AG08395 (cell line): ENCODE measurements around the gene LRRC8C.
A peak's percentile ranks its signal among the peaks of the same experiment; 100 is the strongest.
"Not testable (repeated sequence)": the region's sequence is repeated elsewhere in the genome, so short reads cannot be mapped to it uniquely, and the experiment has no call there.

Experiments
- DNase-seq: peaks from one replicate; pipeline ENCODE4 v3.0.0; 2012; ENCODE audit warnings: mixed read lengths, low spot score

LRRC8C gene

GRCh38 chr1:89704014-89704413 is 71.1 kb downstream of the LRRC8C start:
- DNase-seq = no peak

DNA sequence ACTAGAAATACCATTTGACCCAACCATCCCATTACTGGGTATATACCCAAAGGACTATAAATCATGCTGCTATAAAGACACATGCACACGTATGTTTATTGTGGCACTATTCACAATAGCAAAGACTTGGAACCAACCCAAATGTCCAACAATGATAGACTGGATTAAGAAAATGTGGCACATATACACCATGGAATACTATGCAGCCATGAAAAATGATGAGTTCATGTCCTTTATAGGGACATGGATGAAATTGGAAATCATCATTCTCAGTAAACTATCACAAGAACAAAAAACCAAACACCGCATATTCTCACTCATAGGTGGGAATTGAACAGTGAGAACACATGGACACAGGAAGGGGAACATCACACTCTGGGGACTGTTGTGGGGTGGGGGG is 72.0 kb downstream of the LRRC8C start:
- not testable (repeated sequence) for DNase-seq

- DNase-seq = no peak
Observed at GRCh38 chr1:89705901-89706699, 73.2 kb downstream of the LRRC8C start.

DNA sequence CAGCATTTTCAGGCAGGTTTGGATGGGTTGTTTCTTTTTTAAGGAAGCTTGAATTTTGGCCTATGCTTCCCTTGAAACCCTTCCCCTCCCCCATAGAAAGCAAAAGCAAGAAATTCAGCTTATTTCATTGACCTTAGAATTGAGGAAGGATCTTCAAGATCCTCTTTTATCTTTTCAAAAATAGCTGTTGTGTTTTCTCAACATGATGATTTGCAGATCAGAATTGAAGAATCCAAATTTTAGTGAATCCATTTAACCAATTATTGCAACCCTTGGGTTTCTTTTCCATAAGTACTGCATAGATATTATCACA is 73.7 kb downstream of the LRRC8C start:
- DNase-seq = no peak

DNA sequence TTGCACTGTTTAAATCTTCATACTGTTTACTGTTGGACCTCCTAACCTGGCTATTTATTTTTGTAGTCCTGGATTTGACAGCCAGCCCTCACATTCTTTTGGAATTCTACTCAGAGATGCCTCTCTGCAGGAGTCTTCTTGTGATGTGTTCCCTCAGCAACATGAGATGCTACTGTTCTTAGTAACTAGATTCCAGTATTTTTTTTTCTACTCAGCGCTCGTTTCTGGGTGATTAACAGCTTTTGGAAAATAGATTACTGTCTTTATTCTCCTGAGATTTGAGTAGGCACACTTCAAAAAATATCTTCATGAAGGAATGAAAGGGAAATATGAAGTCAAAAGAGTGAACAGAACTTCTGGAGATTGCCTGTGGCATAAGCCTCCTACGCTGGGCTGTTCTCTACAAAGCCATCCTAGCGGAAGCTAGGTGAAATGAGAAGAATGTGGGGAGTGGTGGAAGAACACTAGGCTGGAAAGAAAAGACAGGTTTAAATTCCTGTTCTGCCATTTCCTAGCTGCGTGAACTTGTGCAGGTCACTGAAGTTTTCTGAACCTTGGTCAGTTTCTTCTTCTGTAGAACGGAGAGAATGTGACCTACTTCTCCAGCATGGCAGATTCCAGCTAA is 75.9 kb downstream of the LRRC8C start:
- DNase-seq = no peak

- DNase-seq = no peak
Observed at GRCh38 chr1:89710498-89711139, 77.7 kb downstream of the LRRC8C start.

- DNase-seq = no peak
Observed at GRCh38 chr1:89711140-89711778, 78.3 kb downstream of the LRRC8C start.

GRCh38 chr1:89712420-89712819 is 79.5 kb downstream of the LRRC8C start:
- DNase-seq = no peak

DNA sequence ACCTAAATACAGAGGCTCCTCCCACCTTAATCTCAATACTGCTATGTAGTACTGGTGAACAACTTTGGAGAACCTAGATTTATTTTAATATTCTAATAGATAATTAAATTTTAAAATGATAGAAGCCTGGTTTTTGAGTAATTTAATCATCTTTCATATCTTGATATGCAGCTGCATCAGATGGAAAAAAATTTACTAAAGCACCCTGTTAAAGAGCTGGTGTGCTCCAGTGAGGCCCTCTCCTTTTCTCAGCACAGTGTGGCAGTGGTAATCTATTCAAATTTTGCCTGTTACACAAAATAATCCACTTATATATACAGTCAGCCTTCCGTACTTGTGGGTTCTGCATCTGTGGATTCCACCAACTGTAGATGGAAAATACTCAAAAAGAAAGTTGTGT is 82.8 kb downstream of the LRRC8C start:
- DNase-seq = no peak

DNA sequence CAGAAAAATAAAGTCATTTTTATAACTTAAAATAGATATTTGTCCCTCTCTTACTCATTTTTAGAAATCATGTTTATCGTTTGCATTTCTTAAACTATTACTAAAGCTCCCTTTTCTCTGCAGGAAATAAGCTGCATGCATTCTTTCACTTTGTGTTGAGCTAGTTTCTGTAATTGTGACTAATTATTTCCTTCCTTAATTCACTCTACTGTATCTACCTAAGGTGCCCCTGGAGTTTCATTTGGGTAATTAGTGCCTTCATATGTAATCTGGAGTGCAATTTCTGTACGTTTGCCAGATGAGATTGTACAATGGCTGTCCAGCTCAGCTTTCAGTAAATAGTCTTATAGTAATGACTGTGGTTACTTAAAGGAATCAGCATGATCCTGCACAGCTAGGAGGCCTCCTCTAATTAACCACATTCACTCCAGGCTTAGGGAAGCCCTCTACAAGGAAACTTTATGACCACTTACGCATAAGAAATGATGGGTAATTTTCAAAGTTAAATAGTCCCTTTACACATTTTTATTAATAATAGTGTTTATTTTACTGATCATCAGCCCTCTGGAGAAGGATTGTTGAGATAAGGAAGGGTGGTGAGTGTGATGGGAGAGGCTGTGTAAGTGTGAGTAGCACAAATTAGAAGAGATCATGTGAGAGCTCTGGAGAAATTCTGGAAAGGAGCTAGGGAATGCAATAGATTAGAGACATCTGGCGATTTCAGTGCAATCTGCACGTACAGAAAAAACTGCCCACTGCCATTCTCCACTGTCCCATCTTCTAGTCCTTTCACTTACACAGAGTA is 86.8 kb downstream of the LRRC8C start:
- no peak for DNase-seq

GRCh38 chr1:89720839-89721238 is 87.9 kb downstream of the LRRC8C start:
- DNase-seq = no peak

GRCh38 chr1:89721351-89721750 is 88.4 kb downstream of the LRRC8C start:
- DNase-seq = peak; percentile 24

GRCh38 chr1:89723144-89723543 is 90.2 kb downstream of the LRRC8C start:
- DNase-seq = no peak

GRCh38 chr1:89723863-89724262 is 90.9 kb downstream of the LRRC8C start:
- peak; percentile 55 for DNase-seq

DNA sequence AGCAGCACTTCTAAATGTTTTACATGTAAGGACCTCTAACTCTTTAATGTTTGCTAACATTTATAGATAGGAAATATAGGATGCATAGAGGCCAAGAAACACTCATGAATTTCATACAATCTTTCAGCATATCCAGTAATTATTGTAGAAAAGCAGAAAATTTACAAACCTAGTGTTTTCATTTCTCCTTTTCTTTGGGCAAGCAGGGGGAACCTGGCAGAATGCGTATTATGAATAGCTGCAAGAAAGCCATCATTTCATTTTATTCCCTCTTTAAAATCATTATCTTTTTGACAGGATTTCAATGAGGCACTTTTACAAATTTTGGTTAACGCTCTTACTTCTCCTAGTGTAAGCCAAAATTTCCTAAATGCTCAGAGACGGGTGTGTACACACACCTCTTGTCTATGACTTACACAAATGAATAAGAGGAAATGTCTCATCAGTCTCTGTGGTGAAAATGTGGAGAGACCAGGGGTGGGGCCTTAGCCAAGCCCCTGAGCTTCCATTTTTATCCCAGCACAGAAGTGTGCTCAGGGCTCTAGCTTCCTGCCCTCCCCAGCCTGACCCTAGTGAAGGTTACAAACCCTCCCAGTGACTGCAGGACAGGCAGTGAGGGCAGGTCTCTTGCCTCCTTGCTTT is 91.6 kb downstream of the LRRC8C start:
- no peak for DNase-seq

- DNase-seq = peak; percentile 75
Observed at GRCh38 chr1:89725011-89725370, 92.1 kb downstream of the LRRC8C start.

DNA sequence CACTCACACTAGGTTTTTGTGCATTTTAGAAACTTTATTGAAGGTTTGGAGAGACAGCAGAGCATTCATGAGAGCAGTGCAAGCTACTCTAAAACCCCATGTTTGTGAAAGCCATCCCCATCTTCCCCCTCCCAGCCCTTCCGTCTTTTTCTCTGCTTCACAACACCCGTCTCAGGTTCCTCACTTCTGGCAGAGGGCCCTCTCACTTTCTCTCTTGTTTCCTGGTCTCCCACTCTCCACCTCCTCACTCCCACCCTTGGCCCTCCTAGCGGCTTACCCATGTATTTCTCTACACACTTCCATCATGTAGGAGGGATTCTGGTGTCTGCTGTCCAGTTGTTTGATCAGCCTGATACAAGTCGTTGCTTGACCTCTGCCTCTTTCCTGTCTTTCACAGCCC is 92.7 kb downstream of the LRRC8C start:
- no peak for DNase-seq

DNA sequence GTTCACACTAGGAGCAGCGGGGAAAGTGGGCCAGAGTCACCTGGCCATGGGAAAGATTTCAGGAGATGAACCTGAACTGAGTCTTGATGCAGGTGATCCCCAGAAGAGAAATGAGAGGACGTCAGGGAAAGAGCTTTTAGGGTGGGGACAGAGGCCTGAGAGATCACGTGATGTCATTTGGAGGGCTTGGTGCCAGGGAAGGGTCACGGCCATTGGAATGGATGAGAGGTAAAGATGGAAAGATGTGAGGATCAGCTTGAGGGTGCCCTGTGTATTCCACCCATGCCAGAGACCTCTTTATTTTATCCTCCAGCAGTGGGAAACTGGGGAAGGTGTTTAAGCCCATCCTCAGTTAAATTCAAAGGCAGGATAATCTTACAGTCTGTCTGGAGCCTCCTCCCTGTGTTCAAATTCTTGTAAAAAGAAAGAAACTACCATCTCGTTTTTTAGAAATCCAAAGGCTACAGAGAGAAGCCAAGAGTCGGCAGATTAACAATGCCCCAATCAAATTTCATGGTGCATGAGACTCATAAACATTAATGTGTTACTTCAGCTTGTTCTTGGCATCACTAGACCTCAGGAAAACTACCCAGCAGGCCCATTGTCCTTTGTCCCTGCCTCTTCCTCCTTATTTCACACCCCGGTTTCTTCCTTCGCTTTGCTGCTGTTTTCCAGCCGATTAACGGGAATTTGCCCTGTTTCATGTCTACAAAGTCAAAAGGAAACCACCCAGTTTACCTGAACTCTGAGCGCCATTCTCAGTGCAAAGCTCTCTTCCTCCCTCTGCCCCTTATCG is 94.8 kb downstream of the LRRC8C start:
- no peak for DNase-seq

- no peak for DNase-seq
Observed at GRCh38 chr1:89728381-89728780, 95.5 kb downstream of the LRRC8C start.

DNA sequence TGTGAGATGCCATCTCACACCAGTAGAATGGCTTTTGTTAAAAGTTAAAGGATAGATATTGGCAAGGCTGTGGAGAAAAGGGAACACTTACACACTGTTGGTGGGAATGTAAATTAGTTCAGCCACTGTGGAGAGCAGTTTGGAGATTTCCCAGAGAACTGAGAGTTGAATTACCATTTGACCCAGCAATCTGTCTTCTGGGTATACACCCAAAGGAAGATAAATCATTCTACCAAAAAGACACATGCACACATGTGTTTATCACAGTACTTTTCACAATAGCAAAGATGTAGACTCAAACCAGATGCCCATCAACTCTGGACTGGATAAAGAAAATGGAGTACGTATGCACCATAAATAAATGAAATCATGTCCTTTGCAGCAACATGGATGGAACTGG is 99.3 kb downstream of the LRRC8C start:
- DNase-seq = no peak
